Ishikawa (cell line): Measurements from ENCODE around the gene EIF3J.

Source experiments
- CEBPB ChIP-seq: IDR thresholded peaks from 2 replicates; pipeline ENCODE4 v1.6.1; 2012
- EP300 ChIP-seq: IDR thresholded peaks from 2 replicates; pipeline ENCODE4 v1.6.1; 2012; ENCODE audit warnings: borderline replicate concordance
- FOXM1 ChIP-seq: IDR thresholded peaks from 2 replicates; pipeline ENCODE4 v1.6.1; 2012; ENCODE audit warnings: low read depth, borderline replicate concordance
- MAX ChIP-seq: IDR thresholded peaks from 2 replicates; pipeline ENCODE4 v1.6.1; 2012
- RAD21 ChIP-seq: IDR thresholded peaks from 2 replicates; pipeline ENCODE4 v1.6.1; 2012; ENCODE audit warnings: low read depth
- REST ChIP-seq: IDR thresholded peaks from 2 replicates; pipeline ENCODE4 v1.6.1; 2012; ENCODE audit warnings: low read depth, mild to moderate bottlenecking
- TAF1 ChIP-seq: IDR thresholded peaks from 2 replicates; pipeline ENCODE4 v1.6.1; 2012; ENCODE audit warnings: low read depth, mild to moderate bottlenecking
- USF1 ChIP-seq: IDR thresholded peaks from 2 replicates; pipeline ENCODE4 v1.6.1; 2012
- ZBTB7A ChIP-seq: IDR thresholded peaks from 2 replicates; pipeline ENCODE4 v1.6.1; 2012; ENCODE audit warnings: low read depth

GRCh38 chr15:44588541-44588940, 51.6 kb downstream of the EIF3J start:
- no peak for TF ChIP-seq ZBTB7A
- TF ChIP-seq EP300, result no peak
- TF ChIP-seq RAD21, result no peak
- no peak for TF ChIP-seq REST
- no peak for TF ChIP-seq FOXM1
- no peak for TF ChIP-seq CEBPB
- TF ChIP-seq USF1, result no peak
- no peak for TF ChIP-seq TAF1
- no peak for TF ChIP-seq MAX
